Stomach smooth muscle (tissue), 2 donors: ENCODE results near the gene SPC25.
"Not testable (repeated sequence)": the region's sequence is repeated elsewhere in the genome, so short reads cannot be mapped to it uniquely, and the experiment has no call there.

Experiments used
- H3K27ac ChIP-seq: one replicate; pipeline ENCODE4 v1.7.0; 2013; ENCODE audit warnings: mild to moderate bottlenecking, low read length, inconsistent platforms
- H3K27me3 ChIP-seq, 2 donors: one replicate each; pipeline ENCODE4 v1.7.0; 2013; ENCODE audit warnings: low read length in 2 of 2; ENCODE audit not compliant: insufficient read depth in 2 of 2, control insufficient read depth in 1 of 2
- H3K36me3 ChIP-seq, 2 donors: one replicate each; pipeline ENCODE4 v1.7.0; 2013; ENCODE audit warnings: low read length in 2 of 2; ENCODE audit not compliant: control insufficient read depth in 2 of 2, insufficient read depth in 2 of 2
- H3K4me1 ChIP-seq: one replicate; pipeline ENCODE4 v1.7.0; 2013; ENCODE audit warnings: low read length; ENCODE audit not compliant: control insufficient read depth, insufficient read depth
- H3K4me3 ChIP-seq, 2 donors: one replicate each; pipeline ENCODE4 v1.7.0; 2013; ENCODE audit warnings: low read length in 2 of 2
- H3K9ac ChIP-seq, 2 donors: one replicate each; pipeline ENCODE4 v1.7.0; 2013; ENCODE audit warnings: low read length in 2 of 2, mild to moderate bottlenecking in 1 of 2
- H3K9me3 ChIP-seq, 2 donors: one replicate each; pipeline ENCODE4 v1.7.0; 2013; ENCODE audit warnings: low read length in 2 of 2; ENCODE audit not compliant: control insufficient read depth in 2 of 2
- donor health status: healthy.
- donor health status: Pancreatic carcinoma.

The SPC25 gene

GRCh38 chr2:168870824-168871223, 19.4 kb downstream of the SPC25 start:
- not testable (repeated sequence) for H3K9ac ChIP-seq, H3K27me3 ChIP-seq, H3K36me3 ChIP-seq, H3K4me3 ChIP-seq, H3K4me1 ChIP-seq, H3K9me3 ChIP-seq, H3K27ac ChIP-seq

GRCh38 chr2:168870369-168870768, 19.9 kb downstream of the SPC25 start:
- not testable (repeated sequence) for H3K9ac ChIP-seq

GRCh38 chr2:168867164-168867563, 23.1 kb downstream of the SPC25 start:
- H3K27me3 ChIP-seq, H3K4me3 ChIP-seq, H3K9me3 ChIP-seq, H3K36me3 ChIP-seq, H3K4me1 ChIP-seq, H3K9ac ChIP-seq, H3K27ac ChIP-seq: not testable (repeated sequence)

More at GRCh38 chr2:168870369-168870768, 19.9 kb downstream of the SPC25 start:
- not testable (repeated sequence) for H3K4me3 ChIP-seq, H3K27ac ChIP-seq, H3K27me3 ChIP-seq, H3K4me1 ChIP-seq, H3K9me3 ChIP-seq, H3K36me3 ChIP-seq

- Histone ChIP-seq H3K27me3 (no peaks in the 10 kb centered on the region), H3K9me3 (no peaks in the 10 kb centered on the region), H3K4me3 (no peak overlapping the region), H3K9ac (no peak overlapping the region), H3K27ac (no peak overlapping the region), H3K4me1 (no peaks in the 10 kb centered on the region), H3K36me3 (no peaks in the 10 kb centered on the region)
Measured at GRCh38 chr2:168858146-168858545, 32.1 kb downstream of the SPC25 start.

- no peak overlapping the region for H3K9ac ChIP-seq
- no peak overlapping the region for H3K4me3 ChIP-seq
- H3K36me3 ChIP-seq = no peaks in the 10 kb centered on the region
- H3K27me3 ChIP-seq = no peaks in the 10 kb centered on the region
- H3K9me3 ChIP-seq = no peaks in the 10 kb centered on the region
- H3K27ac ChIP-seq = no peak overlapping the region
- H3K4me1 ChIP-seq = no peaks in the 10 kb centered on the region
Measured at GRCh38 chr2:168855601-168856000, 34.6 kb downstream of the SPC25 start.

- Histone ChIP-seq H3K9ac (no peak overlapping the region), H3K9me3 (no peaks in the 10 kb centered on the region), H3K4me3 (no peak overlapping the region), H3K27me3 (no peaks in the 10 kb centered on the region), H3K36me3 (no peaks in the 10 kb centered on the region), H3K4me1 (no peaks in the 10 kb centered on the region), H3K27ac (no peak overlapping the region)
Measured at GRCh38 chr2:168854651-168855050, 35.6 kb downstream of the SPC25 start.

GRCh38 chr2:168853471-168853870, 36.8 kb downstream of the SPC25 start:
- Histone ChIP-seq H3K9me3 (no peaks in the 10 kb centered on the region), H3K36me3 (no peaks in the 10 kb centered on the region), H3K4me3 (no peak overlapping the region)

GRCh38 chr2:168852481-168852880, 37.7 kb downstream of the SPC25 start:
- Histone ChIP-seq H3K4me1 (no peaks in the 10 kb centered on the region), H3K9ac (no peak overlapping the region), H3K4me3 (no peak overlapping the region), H3K9me3 (no peaks in the 10 kb centered on the region), H3K27me3 (no peaks in the 10 kb centered on the region), H3K36me3 (no peaks in the 10 kb centered on the region), H3K27ac (no peak overlapping the region)

More at GRCh38 chr2:168853471-168853870, 36.8 kb downstream of the SPC25 start:
- Histone ChIP-seq H3K4me1 (no peaks in the 10 kb centered on the region), H3K27me3 (no peaks in the 10 kb centered on the region), H3K9ac (no peak overlapping the region), H3K27ac (no peak overlapping the region)

- Histone ChIP-seq H3K4me1 (no peaks in the 10 kb centered on the region), H3K4me3 (no peak overlapping the region)
Measured at GRCh38 chr2:168851674-168852320, 38.4 kb downstream of the SPC25 start.

GRCh38 chr2:168850846-168851245, 39.4 kb downstream of the SPC25 start:
- Histone ChIP-seq H3K9me3 (no peaks in the 10 kb centered on the region), H3K27me3 (no peaks in the 10 kb centered on the region), H3K4me3 (no peak overlapping the region), H3K36me3 (no peaks in the 10 kb centered on the region), H3K9ac (no peak overlapping the region), H3K27ac (no peak overlapping the region), H3K4me1 (no peaks in the 10 kb centered on the region)

More at GRCh38 chr2:168851674-168852320, 38.4 kb downstream of the SPC25 start:
- Histone ChIP-seq H3K27me3 (no peaks in the 10 kb centered on the region), H3K27ac (no peak overlapping the region), H3K36me3 (no peaks in the 10 kb centered on the region), H3K9ac (no peak overlapping the region), H3K9me3 (no peaks in the 10 kb centered on the region)

GRCh38 chr2:168849610-168850009, 40.6 kb downstream of the SPC25 start:
- Histone ChIP-seq H3K27me3 (no peaks in the 10 kb centered on the region), H3K9ac (no peak overlapping the region), H3K4me1 (no peaks in the 10 kb centered on the region), H3K27ac (no peak overlapping the region), H3K4me3 (no peak overlapping the region), H3K36me3 (no peaks in the 10 kb centered on the region), H3K9me3 (no peaks in the 10 kb centered on the region)
